IPS-11a (cell line): ENCODE measurements around the gene KIF1A.

Experiments used
- H3K4me3 ChIP-seq: one replicate; pipeline ENCODE4 v1.5.1; 2013; ENCODE audit warnings: low read depth, low read length, control low read depth

KIF1A gene, protein sequence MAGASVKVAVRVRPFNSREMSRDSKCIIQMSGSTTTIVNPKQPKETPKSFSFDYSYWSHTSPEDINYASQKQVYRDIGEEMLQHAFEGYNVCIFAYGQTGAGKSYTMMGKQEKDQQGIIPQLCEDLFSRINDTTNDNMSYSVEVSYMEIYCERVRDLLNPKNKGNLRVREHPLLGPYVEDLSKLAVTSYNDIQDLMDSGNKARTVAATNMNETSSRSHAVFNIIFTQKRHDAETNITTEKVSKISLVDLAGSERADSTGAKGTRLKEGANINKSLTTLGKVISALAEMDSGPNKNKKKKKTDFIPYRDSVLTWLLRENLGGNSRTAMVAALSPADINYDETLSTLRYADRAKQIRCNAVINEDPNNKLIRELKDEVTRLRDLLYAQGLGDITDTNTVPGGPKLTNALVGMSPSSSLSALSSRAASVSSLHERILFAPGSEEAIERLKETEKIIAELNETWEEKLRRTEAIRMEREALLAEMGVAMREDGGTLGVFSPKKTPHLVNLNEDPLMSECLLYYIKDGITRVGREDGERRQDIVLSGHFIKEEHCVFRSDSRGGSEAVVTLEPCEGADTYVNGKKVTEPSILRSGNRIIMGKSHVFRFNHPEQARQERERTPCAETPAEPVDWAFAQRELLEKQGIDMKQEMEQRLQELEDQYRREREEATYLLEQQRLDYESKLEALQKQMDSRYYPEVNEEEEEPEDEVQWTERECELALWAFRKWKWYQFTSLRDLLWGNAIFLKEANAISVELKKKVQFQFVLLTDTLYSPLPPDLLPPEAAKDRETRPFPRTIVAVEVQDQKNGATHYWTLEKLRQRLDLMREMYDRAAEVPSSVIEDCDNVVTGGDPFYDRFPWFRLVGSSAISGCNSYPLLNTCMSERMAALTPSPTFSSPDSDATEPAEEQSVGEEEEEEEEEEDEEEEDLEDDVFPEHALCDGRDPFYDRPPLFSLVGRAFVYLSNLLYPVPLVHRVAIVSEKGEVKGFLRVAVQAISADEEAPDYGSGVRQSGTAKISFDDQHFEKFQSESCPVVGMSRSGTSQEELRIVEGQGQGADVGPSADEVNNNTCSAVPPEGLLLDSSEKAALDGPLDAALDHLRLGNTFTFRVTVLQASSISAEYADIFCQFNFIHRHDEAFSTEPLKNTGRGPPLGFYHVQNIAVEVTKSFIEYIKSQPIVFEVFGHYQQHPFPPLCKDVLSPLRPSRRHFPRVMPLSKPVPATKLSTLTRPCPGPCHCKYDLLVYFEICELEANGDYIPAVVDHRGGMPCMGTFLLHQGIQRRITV (N-terminal part only)

DNA sequence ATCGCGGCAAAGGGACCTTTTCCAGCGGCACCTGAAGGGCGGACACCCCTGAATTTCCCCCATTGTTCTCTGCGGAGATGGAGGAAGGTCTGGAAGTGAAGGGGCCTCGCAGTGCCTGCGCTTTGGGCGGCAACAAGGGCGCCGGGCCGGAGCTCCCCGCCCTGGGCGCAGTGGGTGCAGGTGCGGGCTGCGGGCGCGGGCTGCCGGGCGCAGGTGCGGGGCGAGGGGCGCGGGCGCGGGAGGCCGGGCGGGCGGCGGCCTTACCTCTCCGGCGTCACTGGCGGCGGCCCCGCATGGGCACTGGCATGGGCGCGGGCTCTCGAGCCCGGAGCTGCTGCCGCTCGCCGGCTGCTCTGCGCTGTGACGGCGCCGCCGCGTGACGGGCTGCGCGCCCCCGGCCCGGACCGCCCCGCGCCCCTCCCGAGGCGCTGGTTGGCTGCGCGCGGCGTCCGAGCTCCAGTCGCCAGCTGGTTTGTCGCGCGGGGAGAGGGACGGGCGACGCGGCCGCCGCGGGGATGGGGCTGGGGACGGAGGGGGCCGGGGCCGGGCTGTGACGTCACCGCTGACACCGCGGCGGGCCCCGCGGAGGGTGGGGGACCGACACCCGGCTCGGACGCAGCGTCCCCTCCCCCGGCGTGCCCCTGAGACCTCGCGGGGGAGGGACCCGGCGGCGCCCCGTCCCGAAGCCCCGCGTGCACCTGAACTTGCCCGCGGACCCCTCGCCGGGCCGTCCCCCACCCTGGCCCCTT, at the start of gene KIF1A:
KIF1A (minus strand) TSS at position 362 of the 749 bp plus-strand sequence. CDS start 22,467 bp downstream, outside the sequence.
- peak within 1 kb of the TSS; percentile 84 for H3K4me3 ChIP-seq

DNA sequence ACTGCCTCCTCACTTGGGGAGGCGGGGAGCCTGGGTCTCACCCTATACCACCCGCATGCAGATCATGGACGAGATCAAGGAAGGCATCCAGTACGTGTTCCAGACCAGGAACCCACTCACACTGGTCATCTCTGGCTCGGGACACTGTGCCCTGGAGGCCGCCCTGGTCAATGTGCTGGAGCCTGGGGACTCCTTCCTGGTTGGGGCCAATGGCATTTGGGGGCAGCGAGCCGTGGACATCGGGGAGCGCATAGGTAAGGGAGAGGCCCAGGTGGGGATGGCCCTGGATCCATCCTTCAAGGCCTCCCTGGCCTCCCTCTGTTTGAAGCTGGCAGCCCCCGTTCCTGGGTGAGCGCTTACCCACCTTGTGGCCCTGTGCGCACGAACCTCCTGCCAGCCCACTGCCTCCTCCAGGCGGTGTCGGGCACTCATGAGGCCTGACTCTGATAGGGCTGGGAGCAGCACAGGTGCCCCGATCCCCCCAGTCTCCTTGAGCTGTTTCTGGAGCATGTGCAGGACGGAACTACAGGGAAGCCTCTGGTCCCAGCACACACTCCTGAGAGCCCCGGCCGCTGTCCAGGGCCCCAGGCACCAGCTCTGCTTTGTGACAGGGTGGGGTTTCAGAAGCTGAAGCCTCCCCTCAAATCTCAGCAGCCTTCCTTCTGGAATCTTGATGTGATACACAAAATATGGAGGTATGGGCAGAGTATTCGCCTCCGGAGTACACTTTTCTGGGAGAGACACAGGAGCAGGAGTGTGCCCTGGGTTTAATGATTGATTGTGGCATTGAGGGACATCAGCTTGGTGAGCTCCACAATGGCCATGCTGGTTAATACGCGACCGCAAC, 49.3 kb upstream of the KIF1A start:
- H3K4me3 ChIP-seq: no peak overlapping the region

DNA sequence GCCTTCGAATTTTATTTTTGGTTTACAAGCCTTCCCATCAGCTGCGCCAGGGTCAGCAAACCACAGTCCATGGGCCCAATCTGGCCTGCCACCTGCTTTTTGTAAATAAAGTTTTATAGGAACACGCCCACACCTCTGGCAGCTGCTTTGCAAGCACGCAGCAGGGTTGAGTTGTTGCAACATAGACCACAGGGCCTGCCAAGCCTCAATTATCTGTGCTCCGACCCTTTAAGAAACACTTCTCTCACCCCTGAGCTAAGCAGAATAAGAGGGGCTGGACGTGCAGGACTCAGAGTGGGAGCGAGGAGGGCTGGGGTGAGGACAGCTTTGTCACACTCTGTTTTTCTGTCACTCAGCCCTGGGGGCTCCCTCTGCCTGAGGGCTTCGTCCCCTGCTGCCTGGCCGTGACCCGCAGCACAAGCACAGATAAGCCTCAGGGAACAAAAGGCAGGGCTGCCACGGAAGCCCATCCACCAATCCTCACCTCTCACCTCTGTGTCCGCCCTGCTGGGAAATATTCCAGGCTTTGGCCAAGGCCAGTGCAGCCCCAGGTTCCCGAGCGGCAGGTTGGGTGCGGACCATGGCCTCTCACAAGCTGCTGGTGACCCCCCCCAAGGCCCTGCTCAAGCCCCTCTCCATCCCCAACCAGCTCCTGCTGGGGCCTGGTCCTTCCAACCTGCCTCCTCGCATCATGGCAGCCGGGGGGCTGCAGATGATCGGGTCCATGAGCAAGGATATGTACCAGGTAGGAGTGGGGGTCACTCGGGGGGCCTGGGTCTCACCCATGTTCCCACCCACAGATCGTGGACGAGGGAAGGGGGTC, 48.5 kb upstream of the KIF1A start, which contains the start of gene AGXT:
AGXT (plus strand) TSS at position 539 of the 823 bp plus-strand sequence; CDS start at position 581, 42 bp downstream.
- no peak within 1 kb of the TSS for H3K4me3 ChIP-seq

DNA sequence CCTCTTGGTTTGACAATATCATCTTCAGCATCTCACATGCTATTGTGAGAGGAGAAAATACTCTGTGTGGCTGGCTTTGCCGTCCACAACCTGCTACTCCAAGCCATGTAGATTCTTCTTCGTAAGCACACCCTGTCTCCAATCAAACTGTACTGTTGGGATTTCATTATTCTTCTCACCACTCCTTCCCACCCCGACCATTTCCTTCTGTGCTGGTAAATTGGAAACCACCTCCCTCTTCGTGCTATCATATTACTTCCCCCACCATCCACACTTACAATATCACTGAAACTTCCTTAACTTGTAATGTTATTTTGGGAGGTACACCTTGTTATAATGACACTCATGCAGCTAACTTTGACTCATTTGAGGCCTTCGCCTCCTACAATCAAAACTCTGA, 45.4 kb upstream of the KIF1A start:
- no peak overlapping the region for H3K4me3 ChIP-seq

DNA sequence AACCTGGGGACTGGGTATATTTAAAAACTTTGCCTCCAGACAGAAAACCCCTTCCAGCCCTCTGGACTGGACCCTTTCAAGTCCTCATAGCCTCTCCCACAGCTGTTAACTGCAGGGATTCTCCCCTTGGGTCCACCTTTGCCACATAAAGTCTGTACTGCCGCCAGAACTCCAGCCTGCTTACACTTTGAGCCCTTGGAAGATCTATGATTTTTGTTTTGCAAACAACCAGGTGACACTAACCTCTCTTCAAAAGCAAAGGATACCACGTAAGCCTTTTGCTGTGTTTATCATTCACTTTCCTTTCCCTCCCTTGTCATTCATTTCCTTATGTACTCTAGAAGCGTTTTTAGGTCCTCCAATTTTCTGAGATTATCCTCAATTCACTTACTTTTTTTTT, 44.5 kb upstream of the KIF1A start:
- no peak overlapping the region for H3K4me3 ChIP-seq

DNA sequence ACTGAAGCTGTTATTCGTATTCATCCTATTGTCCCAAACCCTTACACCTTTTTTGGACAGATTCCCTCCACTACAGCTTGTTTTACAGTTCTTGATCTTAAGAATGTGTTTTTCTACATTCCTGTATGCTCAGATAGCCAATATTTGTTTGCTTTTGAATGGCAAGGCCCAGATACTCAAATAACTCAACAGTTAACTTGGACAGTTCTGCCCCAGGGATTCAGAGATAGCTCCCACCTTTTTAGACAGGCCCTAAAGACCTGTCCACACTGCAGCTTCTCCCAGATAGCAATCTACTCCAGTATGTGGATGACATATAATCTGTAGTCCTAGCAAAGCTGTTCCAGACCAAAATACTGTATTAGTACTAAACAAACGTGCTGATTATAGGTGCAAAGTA, 41.5 kb upstream of the KIF1A start:
- H3K4me3 ChIP-seq: no peak overlapping the region

DNA sequence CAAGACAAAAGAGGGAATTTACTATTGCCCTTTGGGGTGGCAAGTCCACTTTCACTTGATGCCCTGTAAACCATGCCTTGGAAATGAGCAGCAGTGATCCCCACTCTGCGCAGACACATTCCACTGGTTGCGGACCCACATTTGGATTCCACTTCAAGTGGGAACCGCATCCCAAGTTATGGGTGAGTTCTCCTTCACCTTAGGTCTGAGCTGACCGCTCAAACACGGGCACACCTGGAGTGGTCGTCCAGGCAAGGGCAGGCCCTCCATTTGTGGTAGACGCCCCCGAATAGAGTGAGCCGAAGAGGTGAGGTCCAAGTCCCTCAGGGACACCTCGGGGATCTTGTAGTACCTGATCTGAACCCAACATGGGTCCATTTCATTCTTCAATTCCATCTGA, 38.9 kb upstream of the KIF1A start:
- no peak overlapping the region for H3K4me3 ChIP-seq

DNA sequence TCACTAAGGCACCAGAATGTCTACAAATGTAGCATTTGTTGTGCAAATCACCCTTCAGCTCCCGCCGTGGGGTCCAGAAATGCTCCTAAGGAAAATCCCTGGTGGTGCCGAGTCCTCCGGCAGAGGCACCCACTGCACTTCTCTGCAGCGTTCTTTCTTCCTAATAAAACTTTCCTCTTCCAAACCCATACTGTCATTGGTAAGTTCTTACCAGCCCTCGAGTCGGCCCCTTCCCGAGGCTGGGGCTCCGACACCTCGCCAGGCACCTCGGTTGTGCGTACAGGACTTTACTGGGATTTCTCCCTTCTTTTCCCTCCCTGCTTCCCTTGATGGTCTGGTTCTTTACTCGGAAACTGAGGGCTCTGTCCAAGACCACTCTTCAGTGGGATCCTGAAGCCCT, 38.3 kb upstream of the KIF1A start:
- no peak overlapping the region for H3K4me3 ChIP-seq

DNA sequence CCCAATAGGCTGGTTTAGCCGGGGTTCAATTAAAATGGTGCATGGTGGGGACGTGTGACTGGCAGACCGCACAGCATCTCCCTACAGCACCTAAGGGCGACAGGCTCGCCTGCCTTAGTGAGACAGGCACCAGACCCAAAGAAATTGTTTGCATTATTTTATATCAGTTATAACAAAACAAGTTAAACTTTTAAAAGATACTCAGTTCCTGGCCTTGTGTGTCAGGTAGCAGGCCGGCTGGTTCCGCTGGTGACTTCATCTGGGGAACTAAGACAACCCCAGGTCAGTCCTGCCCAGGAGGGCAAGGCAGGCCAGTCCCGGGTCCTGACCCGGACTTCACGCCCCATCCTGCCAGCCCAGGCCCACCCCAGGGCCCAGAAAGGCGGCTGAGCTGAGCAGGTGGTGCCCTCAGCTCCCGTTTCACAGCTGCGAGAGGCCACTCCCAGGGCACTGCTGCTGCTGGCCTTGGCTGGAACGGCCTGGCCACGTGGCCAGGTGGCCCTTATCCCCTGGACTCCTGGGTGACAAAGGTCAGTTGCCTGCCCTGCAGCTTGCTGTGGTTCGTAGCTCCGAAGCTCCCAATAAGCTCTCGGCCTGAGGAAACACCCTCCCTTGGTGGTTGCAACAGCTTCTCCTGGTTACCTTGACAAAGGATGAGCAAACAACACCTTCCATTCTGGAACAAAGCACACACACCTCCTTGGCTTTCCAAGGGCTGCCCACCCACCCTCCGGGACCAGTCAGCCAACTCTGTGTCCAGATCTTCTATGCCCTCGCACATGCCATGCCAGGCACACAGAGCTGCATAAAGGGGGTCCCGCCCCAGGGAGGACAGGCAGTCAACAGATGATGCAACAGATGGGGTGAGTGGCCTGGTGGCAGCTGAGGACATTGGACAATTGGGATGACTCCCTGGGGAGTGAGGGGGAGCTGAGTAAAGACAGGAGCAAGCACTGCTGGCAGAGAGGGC, 37.3 kb upstream of the KIF1A start:
- H3K4me3 ChIP-seq: no peak overlapping the region

DNA sequence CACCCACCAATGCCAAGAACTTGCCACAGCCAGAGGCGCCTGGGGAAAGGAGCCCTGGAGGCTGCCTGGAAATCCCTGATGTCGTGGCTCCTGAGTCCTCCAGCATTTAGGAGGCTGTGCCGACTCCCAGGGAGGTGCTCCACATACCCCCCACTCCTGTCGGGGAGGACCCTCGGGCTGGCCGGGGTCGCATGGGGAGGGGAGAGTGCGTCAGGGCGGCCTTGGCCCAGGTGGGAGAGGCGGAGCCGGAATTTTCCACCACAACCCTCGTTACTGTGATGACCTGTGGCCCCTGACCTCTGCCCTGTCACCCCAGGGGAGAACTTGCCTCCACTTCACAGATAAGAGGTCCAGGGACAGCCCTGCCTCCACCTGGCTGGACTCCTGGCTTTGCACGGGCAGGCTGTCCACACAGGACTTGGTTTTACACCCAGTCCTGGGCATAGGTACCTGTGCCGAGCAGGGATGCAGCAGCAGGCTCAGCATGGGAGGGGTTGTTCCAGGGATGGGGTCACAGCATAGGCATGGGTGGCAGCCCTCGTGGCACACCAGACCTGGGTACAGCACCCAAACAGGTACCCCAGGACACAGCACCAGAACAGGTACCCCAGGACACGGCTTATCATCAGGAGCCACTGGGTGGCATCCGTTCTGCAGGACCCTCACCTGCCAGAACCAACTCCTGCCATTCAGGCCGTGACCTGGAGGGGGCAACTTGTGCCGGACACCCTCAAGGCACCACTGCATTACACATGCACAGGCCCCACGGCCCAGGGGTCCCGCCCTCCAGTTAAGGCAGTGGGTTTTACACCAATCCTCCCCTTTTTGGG, 36.3 kb upstream of the KIF1A start:
- no peak overlapping the region for H3K4me3 ChIP-seq

DNA sequence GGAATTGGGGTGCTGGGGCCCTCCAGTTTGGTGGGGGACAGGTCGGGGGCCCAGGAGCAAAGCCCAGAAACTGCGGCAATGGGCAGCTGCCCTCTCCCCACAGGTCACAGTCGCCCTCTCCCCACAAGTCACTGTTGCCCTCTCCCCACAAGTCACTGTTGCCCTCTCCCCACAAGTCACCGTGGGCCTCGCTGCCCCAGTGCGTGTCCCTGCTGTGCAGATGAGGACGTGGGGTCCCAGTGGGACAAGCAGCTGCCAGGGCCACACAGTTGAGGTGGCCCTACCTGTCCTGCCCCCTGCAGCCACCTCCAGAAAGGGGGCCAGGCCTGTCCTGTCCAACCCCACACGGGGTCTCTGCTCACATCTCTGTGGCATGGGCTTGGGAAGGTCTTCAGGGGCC, 35.7 kb upstream of the KIF1A start:
- no peak overlapping the region for H3K4me3 ChIP-seq

DNA sequence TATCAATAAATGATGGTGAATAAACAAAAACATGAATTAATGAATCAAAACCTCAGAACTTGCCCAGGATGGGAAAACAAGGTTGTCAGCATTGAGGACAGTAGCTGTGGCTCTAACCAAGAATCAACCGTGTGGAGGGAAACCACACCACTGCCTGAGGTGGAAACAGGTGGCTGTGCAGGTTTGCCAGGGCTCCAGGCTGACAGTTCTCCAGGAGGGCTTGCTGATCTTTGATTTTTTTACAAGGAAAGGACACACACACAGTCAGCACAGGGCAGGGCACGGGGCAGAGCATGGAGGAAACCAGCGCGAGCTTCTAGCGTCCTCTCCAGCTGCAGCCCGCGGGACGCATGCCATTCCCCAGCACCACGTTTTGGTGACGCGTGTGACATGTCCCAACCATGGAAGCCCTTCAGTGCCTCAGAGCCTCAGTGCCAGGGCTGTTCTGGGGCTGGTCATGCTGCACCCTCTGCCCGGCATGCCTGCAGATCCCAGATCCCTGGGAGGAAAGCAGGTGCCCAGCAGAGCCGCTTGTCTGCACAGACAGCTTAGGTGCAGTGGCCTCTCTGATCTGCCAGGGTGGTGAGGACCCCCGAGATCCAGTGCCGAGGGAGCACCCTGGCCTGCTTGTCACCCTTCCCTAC, 32.8 kb upstream of the KIF1A start:
- no peak overlapping the region for H3K4me3 ChIP-seq

DNA sequence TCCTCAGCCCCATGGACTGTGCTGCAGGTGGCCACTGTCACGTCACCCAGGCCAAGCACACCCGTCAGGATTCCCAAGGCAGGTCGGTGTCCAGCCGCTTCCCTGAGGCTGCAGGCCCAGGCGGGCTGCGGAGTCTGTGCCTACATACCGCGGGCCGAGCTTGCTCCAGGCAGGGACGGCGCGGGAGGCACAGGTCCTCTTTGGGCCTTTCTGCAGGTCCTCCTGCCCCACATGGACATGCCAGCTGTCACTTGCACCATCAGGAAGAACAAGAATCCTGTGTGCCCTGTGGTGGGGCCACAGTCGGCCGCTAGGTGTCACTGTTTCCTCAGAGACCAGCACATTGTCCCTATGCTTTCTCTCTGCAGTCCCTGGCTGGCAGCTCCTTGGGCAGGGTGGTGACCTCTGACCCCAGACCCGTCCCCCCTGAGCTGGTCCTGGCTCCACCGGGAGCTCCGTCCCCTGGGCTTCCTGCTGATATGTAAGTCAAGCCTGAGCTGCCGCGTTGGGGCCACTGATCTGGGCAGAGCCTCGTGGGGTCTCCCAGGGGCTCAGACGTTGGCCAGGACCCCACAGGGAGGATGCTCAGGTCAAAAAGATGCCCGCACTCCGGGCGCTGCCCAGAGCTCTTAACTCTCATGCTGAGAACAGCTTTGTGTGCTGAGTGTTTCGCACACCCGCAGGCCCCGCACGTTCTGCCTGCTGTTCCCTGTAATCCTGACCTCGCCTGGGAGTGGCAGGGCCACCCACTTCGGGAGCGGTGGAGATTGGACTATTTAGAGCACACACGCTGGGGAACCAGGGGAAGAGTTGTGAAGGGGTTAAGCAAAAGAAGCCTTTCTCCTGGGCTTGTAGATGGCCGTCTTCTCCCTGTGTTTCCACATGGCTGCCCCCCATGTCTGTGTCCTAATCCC, 31.3 kb upstream of the KIF1A start:
- no peak overlapping the region for H3K4me3 ChIP-seq

DNA sequence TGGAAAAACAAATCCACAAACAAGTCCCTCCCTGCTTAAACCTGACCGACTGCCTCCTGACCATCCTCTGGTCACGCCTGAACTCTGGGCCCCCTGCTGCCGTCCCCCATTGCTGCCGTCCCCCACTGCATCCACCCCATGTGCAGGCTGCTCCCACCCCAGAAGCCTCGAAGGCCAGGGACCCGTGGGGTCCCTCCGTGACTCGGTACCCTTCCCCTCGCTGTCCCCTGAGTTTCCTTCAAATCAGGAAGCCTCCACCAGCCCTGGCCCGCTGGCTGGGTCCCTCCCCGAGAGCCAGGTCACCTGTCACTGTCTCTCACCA, 30.7 kb upstream of the KIF1A start:
- no peak overlapping the region for H3K4me3 ChIP-seq

DNA sequence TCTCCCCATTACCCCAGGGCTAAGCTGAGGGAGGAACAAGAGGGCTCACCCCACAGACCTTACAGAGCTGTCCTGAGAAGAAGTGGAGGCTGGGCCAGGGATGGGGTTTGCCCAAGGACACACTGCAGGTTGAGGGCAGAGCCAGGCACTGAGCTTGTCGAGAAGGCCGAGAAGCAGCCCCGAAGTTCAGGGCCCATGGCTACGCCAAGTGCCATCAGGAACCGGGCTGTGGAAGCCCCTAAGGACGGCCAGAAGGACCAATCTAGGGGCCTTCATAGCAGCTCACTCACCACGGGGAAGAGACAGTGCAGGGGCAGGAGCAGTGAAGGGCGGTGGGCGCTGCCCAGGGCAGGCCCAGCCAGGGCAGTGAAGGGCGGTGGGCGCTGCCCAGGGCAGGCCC, 30.0 kb upstream of the KIF1A start:
- no peak overlapping the region for H3K4me3 ChIP-seq
